ENCODE results near the gene ALPL.

Gene ALPL

DNA sequence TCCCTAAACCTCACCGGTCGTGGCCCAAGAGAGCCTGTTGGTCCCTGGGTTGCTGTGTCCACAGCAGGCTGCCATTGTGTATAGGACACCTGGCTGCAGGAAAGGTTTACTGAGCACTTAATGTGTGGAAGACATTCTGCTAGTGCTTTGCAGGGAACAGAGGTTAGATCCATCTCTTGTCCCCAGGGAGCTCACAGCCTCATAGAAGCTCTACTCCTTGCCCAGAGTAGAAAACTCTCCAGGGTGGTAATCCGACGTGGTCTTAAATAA lies 16.9 kb upstream of the ALPL start:
- no peaks in the 10 kb centered on the region for H3K27me3 ChIP-seq (ENCODE audit: low read depth, low read length)

GRCh38 chr1:21494196-21494595 lies 15.0 kb upstream of the ALPL start:
- Histone ChIP-seq H3K27ac (ENCODE audit: low read length) (no peak overlapping the region), H3K9me3 (ENCODE audit: control insufficient read depth in 1 of 2, low read length in 2 of 2) (no peaks in the 10 kb centered on the region), H3K4me1 (ENCODE audit: control insufficient read depth in 1 of 2, insufficient read depth in 2 of 2, low read length in 2 of 2) (no peaks in the 10 kb centered on the region), H3K27me3 (ENCODE audit: low read depth, low read length) (no peaks in the 10 kb centered on the region), H3K4me3 (ENCODE audit: low read depth in 1 of 2, low read length in 2 of 2) (no peak overlapping the region), H3K36me3 (ENCODE audit: control insufficient read depth in 1 of 2, insufficient read depth in 2 of 2, low read length in 2 of 2) (no peaks in the 10 kb centered on the region)

More for the DNA sequence above, 16.9 kb upstream of the ALPL start:
- Histone ChIP-seq H3K27ac (ENCODE audit: low read length) (no peak overlapping the region), H3K9me3 (ENCODE audit: control insufficient read depth in 1 of 2, low read length in 2 of 2) (no peaks in the 10 kb centered on the region), H3K36me3 (ENCODE audit: control insufficient read depth in 1 of 2, insufficient read depth in 2 of 2, low read length in 2 of 2) (no peaks in the 10 kb centered on the region), H3K4me1 (ENCODE audit: control insufficient read depth in 1 of 2, insufficient read depth in 2 of 2, low read length in 2 of 2) (no peaks in the 10 kb centered on the region), H3K4me3 (ENCODE audit: low read depth in 1 of 2, low read length in 2 of 2) (no peak overlapping the region)

DNA sequence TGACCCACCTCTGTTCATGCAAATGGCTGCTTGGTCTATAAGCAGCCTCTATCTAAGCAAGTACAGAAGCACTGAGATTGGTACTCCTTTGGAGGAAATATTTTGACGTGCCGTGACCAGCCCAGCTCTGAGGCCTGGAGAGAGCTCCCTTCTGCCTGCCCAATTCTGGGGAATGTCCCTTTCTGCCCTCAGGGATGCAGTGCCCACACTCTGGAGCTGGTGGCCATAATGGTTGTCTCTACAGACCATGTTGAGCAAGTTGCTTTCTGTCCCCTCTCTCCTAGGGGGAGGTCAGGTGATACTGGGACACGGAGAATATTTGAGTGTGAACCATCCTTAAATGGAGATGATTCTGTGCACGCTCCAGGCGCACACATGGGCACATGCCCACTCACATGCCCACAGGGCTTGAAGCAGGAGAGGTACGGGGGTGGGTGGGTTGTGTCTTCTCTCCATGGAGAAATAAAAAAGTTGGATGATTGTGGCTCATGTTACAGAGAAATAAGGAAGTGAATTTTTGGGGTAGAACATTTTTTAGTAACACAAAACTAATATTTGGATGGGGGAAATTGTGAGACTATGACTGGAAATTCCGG lies 13.9 kb upstream of the ALPL start:
- Histone ChIP-seq H3K4me3 (ENCODE audit: low read depth in 1 of 2, low read length in 2 of 2) (no peak overlapping the region), H3K27me3 (ENCODE audit: low read depth, low read length) (no peaks in the 10 kb centered on the region), H3K9me3 (ENCODE audit: control insufficient read depth in 1 of 2, low read length in 2 of 2) (no peaks in the 10 kb centered on the region), H3K4me1 (ENCODE audit: control insufficient read depth in 1 of 2, insufficient read depth in 2 of 2, low read length in 2 of 2) (no peaks in the 10 kb centered on the region), H3K27ac (ENCODE audit: low read length) (no peak overlapping the region), H3K36me3 (ENCODE audit: control insufficient read depth in 1 of 2, insufficient read depth in 2 of 2, low read length in 2 of 2) (no peaks in the 10 kb centered on the region)

GRCh38 chr1:21496063-21496462 lies 13.2 kb upstream of the ALPL start:
- H3K4me1 ChIP-seq (ENCODE audit: control insufficient read depth in 1 of 2, insufficient read depth in 2 of 2, low read length in 2 of 2), result no peaks in the 10 kb centered on the region
- no peaks in the 10 kb centered on the region for H3K27me3 ChIP-seq (ENCODE audit: low read depth, low read length)
- H3K4me3 ChIP-seq (ENCODE audit: low read depth in 1 of 2, low read length in 2 of 2), result no peak overlapping the region
- no peaks in the 10 kb centered on the region for H3K9me3 ChIP-seq (ENCODE audit: control insufficient read depth in 1 of 2, low read length in 2 of 2)
- no peak overlapping the region for H3K27ac ChIP-seq (ENCODE audit: low read length)
- no peaks in the 10 kb centered on the region for H3K36me3 ChIP-seq (ENCODE audit: control insufficient read depth in 1 of 2, insufficient read depth in 2 of 2, low read length in 2 of 2)

- H3K4me3 ChIP-seq (ENCODE audit: low read depth in 1 of 2, low read length in 2 of 2), result no peak overlapping the region
- no peaks in the 10 kb centered on the region for H3K36me3 ChIP-seq (ENCODE audit: control insufficient read depth in 1 of 2, insufficient read depth in 2 of 2, low read length in 2 of 2)
- H3K27ac ChIP-seq (ENCODE audit: low read length), result no peak overlapping the region
- H3K9me3 ChIP-seq (ENCODE audit: control insufficient read depth in 1 of 2, low read length in 2 of 2), result no peaks in the 10 kb centered on the region
- H3K4me1 ChIP-seq (ENCODE audit: control insufficient read depth in 1 of 2, insufficient read depth in 2 of 2, low read length in 2 of 2), result no peaks in the 10 kb centered on the region
- no peaks in the 10 kb centered on the region for H3K27me3 ChIP-seq (ENCODE audit: low read depth, low read length)
Observed at GRCh38 chr1:21496886-21497285, 12.3 kb upstream of the ALPL start.

- no peak overlapping the region for H3K27ac ChIP-seq (ENCODE audit: low read length)
- no peaks in the 10 kb centered on the region for H3K36me3 ChIP-seq (ENCODE audit: control insufficient read depth in 1 of 2, insufficient read depth in 2 of 2, low read length in 2 of 2)
- no peaks in the 10 kb centered on the region for H3K27me3 ChIP-seq (ENCODE audit: low read depth, low read length)
- H3K4me3 ChIP-seq (ENCODE audit: low read depth in 1 of 2, low read length in 2 of 2), result no peak overlapping the region
- H3K4me1 ChIP-seq (ENCODE audit: control insufficient read depth in 1 of 2, insufficient read depth in 2 of 2, low read length in 2 of 2), result no peaks in the 10 kb centered on the region
- H3K9me3 ChIP-seq (ENCODE audit: control insufficient read depth in 1 of 2, low read length in 2 of 2), result no peaks in the 10 kb centered on the region
Observed at GRCh38 chr1:21497466-21498061, 11.7 kb upstream of the ALPL start.

GRCh38 chr1:21499283-21499950 lies 9.8 kb upstream of the ALPL start:
- no peaks in the 10 kb centered on the region for H3K9me3 ChIP-seq (ENCODE audit: control insufficient read depth in 1 of 2, low read length in 2 of 2)
- no peaks in the 10 kb centered on the region for H3K36me3 ChIP-seq (ENCODE audit: control insufficient read depth in 1 of 2, insufficient read depth in 2 of 2, low read length in 2 of 2)
- H3K4me3 ChIP-seq (ENCODE audit: low read depth in 1 of 2, low read length in 2 of 2), result no peak overlapping the region
- no peaks in the 10 kb centered on the region for H3K27me3 ChIP-seq (ENCODE audit: low read depth, low read length)
- no peaks in the 10 kb centered on the region for H3K4me1 ChIP-seq (ENCODE audit: control insufficient read depth in 1 of 2, insufficient read depth in 2 of 2, low read length in 2 of 2)
- H3K27ac ChIP-seq (ENCODE audit: low read length), result no peak overlapping the region

GRCh38 chr1:21503706-21504377 lies 5.4 kb upstream of the ALPL start:
- no peak overlapping the region for H3K27ac ChIP-seq (ENCODE audit: low read length)
- peaks cover 0 to 4% of the 10 kb centered on the region in 2 donors for H3K4me1 ChIP-seq (ENCODE audit: control insufficient read depth in 1 of 2, insufficient read depth in 2 of 2, low read length in 2 of 2)
- H3K4me3 ChIP-seq (ENCODE audit: low read depth in 1 of 2, low read length in 2 of 2), result no peak overlapping the region
- H3K36me3 ChIP-seq (ENCODE audit: control insufficient read depth in 1 of 2, insufficient read depth in 2 of 2, low read length in 2 of 2), result no peaks in the 10 kb centered on the region
- H3K27me3 ChIP-seq (ENCODE audit: low read depth, low read length), result peaks cover 10% of the 10 kb centered on the region
- no peaks in the 10 kb centered on the region for H3K9me3 ChIP-seq (ENCODE audit: control insufficient read depth in 1 of 2, low read length in 2 of 2)

- Histone ChIP-seq H3K4me3 (ENCODE audit: low read depth in 1 of 2, low read length in 2 of 2) (no peak overlapping the region), H3K4me1 (ENCODE audit: control insufficient read depth in 1 of 2, insufficient read depth in 2 of 2, low read length in 2 of 2) (peaks cover 0 to 13% of the 10 kb centered on the region in 2 donors), H3K36me3 (ENCODE audit: control insufficient read depth in 1 of 2, insufficient read depth in 2 of 2, low read length in 2 of 2) (no peaks in the 10 kb centered on the region), H3K27me3 (ENCODE audit: low read depth, low read length) (peaks cover 17% of the 10 kb centered on the region), H3K9me3 (ENCODE audit: control insufficient read depth in 1 of 2, low read length in 2 of 2) (no peaks in the 10 kb centered on the region), H3K27ac (ENCODE audit: low read length) (no peak overlapping the region)
Observed at GRCh38 chr1:21506804-21507203, 2.4 kb upstream of the ALPL start.

DNA sequence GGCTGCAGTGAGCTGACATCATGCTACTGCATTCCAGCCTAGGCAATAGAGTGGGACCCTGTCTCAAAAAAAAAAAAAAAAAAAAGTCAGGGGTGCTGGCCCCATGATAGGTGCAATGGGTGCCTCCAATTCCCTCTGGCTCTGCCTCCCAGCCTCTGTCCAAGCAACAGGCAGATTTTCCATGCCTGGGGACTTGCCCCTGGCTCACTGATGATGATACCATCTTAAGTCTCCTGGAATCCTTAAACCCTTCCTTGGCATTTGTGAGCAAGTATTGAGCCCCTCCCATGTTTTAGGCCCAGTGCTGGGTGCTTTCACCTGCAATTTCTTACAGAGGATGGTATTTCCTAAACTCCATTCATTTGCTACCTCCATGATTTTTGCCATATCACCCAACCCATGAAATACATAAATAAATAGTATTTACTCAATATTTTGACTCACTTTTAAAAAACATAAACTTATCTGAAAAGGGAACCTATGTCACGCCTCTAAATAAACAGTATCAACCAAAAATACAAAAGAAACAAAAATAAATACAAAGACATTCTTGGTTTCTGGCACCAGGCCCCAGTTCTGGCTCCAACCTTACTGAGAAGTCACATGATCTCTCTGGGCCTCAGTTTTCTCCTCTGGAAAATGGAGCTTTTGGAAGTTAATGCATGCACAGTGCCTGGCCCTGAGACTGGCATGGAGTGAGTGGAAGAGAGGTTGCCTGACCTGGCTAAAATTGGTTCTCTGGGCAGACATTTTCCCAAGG lies 1.5 kb upstream of the ALPL start:
- peaks cover 17% of the 10 kb centered on the region for H3K27me3 ChIP-seq (ENCODE audit: low read depth, low read length)
- no peak overlapping the region for H3K4me3 ChIP-seq (ENCODE audit: low read depth in 1 of 2, low read length in 2 of 2)
- H3K4me1 ChIP-seq (ENCODE audit: control insufficient read depth in 1 of 2, insufficient read depth in 2 of 2, low read length in 2 of 2), result peaks cover 0 to 13% of the 10 kb centered on the region in 2 donors
- no peaks in the 10 kb centered on the region for H3K36me3 ChIP-seq (ENCODE audit: control insufficient read depth in 1 of 2, insufficient read depth in 2 of 2, low read length in 2 of 2)
- H3K9me3 ChIP-seq (ENCODE audit: control insufficient read depth in 1 of 2, low read length in 2 of 2), result no peaks in the 10 kb centered on the region
- H3K27ac ChIP-seq (ENCODE audit: low read length), result no peak overlapping the region

Data from muscle layer of duodenum (tissue), 2 donors.